ENCODE results near the gene DDAH1. TPM values are rescaled to one million over a fixed set of nuclear protein-coding genes. Genes with fewer than 3 reads are reported as not detected.

Gene DDAH1
- total RNA-seq, 2 experiments from 2014 or later, result not detected

DNA sequence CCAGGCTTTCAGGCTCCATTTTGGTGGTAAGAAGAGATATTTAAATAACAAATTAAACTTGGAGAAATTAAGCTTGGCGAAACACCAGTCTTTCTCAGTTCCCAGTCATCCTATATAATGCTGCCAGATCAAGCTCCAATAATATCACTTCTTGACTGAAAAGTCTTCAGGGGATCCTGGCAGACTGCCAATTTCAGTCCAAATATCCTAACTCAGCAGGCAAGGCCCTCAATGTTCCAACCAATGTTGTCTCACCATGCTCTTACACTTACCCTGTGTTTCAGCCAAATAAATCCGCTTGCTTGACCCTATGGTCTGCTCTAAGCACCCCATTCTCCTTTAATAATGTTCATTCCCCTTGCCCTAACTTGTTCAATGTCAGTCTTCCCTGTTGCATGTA lies 148.6 kb downstream of the DDAH1 start:
- Histone ChIP-seq H3K4me3 (ENCODE audit: low read length) (no peak overlapping the region), H3K36me3 (ENCODE audit: insufficient read depth, low read length) (no peaks in the 10 kb centered on the region), H3K9me3 (ENCODE audit: control insufficient read depth in 1 of 2, insufficient read depth in 1 of 2, low read length in 2 of 2) (no peaks in the 10 kb centered on the region), H3K27me3 (ENCODE audit: control insufficient read depth in 1 of 2, insufficient read depth in 2 of 2, low read length in 2 of 2) (peaks cover 0 to 7% of the 10 kb centered on the region in 2 experiments), H3K27ac (ENCODE audit: low read depth in 1 of 2, low read length in 2 of 2) (no peak overlapping the region), H3K4me1 (ENCODE audit: insufficient read depth, low read length) (no peaks in the 10 kb centered on the region)
- ChIA-PET CTCF (interaction anchor here (1.0 kb wide), 1 partner anchor 19 kb away, joined by 3 read pairs; no protein-coding TSS in a partner anchor), POLR2A (no interaction called here)
- Mint-ChIP-seq H3K9me3 (no peaks in the 10 kb centered on the region), H3K4me3 (no peak overlapping the region), H3K36me3 (ENCODE audit: low read depth) (no peaks in the 10 kb centered on the region), H3K4me1 (ENCODE audit: low read depth) (no peaks in the 10 kb centered on the region), H3K27ac (no peak overlapping the region), H3K27me3 (peaks cover 66% of the 10 kb centered on the region)
- TF ChIP-seq, protein P1, sequence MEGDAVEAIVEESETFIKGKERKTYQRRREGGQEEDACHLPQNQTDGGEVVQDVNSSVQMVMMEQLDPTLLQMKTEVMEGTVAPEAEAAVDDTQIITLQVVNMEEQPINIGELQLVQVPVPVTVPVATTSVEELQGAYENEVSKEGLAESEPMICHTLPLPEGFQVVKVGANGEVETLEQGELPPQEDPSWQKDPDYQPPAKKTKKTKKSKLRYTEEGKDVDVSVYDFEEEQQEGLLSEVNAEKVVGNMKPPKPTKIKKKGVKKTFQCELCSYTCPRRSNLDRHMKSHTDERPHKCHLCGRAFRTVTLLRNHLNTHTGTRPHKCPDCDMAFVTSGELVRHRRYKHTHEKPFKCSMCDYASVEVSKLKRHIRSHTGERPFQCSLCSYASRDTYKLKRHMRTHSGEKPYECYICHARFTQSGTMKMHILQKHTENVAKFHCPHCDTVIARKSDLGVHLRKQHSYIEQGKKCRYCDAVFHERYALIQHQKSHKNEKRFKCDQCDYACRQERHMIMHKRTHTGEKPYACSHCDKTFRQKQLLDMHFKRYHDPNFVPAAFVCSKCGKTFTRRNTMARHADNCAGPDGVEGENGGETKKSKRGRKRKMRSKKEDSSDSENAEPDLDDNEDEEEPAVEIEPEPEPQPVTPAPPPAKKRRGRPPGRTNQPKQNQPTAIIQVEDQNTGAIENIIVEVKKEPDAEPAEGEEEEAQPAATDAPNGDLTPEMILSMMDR (IDR thresholded peaks at IDR 0.05), result no peak
- ATAC-seq (ENCODE audit: poor library complexity), result no peak
- no peak for DNase-seq
- intact Hi-C loops (cut with DNase I, micrococcal nuclease), result no loop called here

DNA sequence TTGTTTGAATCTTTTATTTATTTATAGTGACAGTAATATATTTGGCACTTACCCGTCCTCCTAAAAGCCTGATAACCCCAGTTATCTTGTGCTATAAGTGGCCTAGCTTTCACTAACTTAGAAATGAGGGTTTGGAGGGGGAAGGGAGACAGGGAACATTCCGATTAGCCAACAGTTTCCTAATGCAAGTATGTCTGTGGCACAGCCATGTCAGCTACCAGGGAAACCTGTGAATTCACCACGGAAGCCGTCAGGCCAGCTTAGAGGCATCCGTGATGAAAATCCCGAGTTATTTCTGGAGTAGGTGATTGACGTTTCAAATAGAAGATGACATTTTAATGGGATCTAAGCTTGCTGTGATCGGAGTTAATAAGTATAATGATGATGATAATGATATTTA lies 149.2 kb downstream of the DDAH1 start:
- Histone ChIP-seq H3K27ac (ENCODE audit: low read depth in 1 of 2, low read length in 2 of 2) (no peak overlapping the region), H3K4me1 (ENCODE audit: insufficient read depth, low read length) (no peaks in the 10 kb centered on the region), H3K4me3 (ENCODE audit: low read length) (no peak overlapping the region), H3K9me3 (ENCODE audit: control insufficient read depth in 1 of 2, insufficient read depth in 1 of 2, low read length in 2 of 2) (no peaks in the 10 kb centered on the region), H3K27me3 (ENCODE audit: control insufficient read depth in 1 of 2, insufficient read depth in 2 of 2, low read length in 2 of 2) (peaks cover 0 to 6% of the 10 kb centered on the region in 2 experiments), H3K36me3 (ENCODE audit: insufficient read depth, low read length) (no peaks in the 10 kb centered on the region)
- POLR2A ChIA-PET, result no interaction called here
- Mint-ChIP-seq H3K4me1 (ENCODE audit: low read depth) (no peaks in the 10 kb centered on the region), H3K27ac (no peak overlapping the region), H3K9me3 (no peaks in the 10 kb centered on the region), H3K36me3 (ENCODE audit: low read depth) (no peaks in the 10 kb centered on the region), H3K27me3 (peaks cover 67% of the 10 kb centered on the region), H3K4me3 (no peak overlapping the region)
- TF ChIP-seq, protein P1 (IDR thresholded peaks at IDR 0.05), result no peak
- ATAC-seq (ENCODE audit: poor library complexity), result no peak
- DNase-seq, result no peak
- CTCF ChIA-PET, result interaction anchor here (1.0 kb wide), 1 partner anchor 18 kb away, joined by 3 read pairs; no protein-coding TSS in a partner anchor
- intact Hi-C loops (cut with DNase I, micrococcal nuclease), result no loop called here

DNA sequence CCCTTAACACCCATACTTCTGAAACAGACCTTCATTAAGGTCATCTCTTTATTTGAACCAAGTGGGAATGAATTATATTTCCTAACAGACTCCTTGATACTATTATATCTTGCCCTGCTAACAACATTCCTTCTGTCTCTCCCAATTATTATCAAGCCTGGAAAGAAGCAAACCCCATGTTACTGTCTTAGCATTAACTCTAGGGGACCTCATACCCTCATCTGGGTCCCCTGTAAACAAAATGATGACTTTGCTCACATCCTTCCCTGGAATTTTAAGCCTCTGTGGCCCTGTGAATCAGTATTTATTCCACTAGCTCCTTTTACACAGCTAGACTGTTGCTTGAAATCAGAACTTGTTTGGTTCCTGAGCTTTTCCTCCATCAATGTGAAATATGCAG lies 150.2 kb downstream of the DDAH1 start:
- Mint-ChIP-seq H3K27me3 (peaks cover 67% of the 10 kb centered on the region), H3K27ac (no peak overlapping the region), H3K9me3 (no peaks in the 10 kb centered on the region), H3K4me3 (no peak overlapping the region), H3K36me3 (ENCODE audit: low read depth) (no peaks in the 10 kb centered on the region), H3K4me1 (ENCODE audit: low read depth) (no peaks in the 10 kb centered on the region)
- no peaks in the 10 kb centered on the region for H3K36me3 ChIP-seq (ENCODE audit: insufficient read depth, low read length)
- DNase-seq, result no peak
- TF ChIP-seq, protein P1 (IDR thresholded peaks at IDR 0.05), result no peak
- no peaks in the 10 kb centered on the region for H3K4me1 ChIP-seq (ENCODE audit: insufficient read depth, low read length)
- no peak overlapping the region for H3K4me3 ChIP-seq (ENCODE audit: low read length)
- no peak overlapping the region for H3K27ac ChIP-seq (ENCODE audit: low read depth in 1 of 2, low read length in 2 of 2)
- peaks cover 0 to 5% of the 10 kb centered on the region in 2 experiments for H3K27me3 ChIP-seq (ENCODE audit: control insufficient read depth in 1 of 2, insufficient read depth in 2 of 2, low read length in 2 of 2)
- no peak for ATAC-seq (ENCODE audit: poor library complexity)
- intact Hi-C loops (cut with DNase I, micrococcal nuclease), result no loop called here
- ChIA-PET POLR2A (no interaction called here), CTCF (no interaction called here)
- H3K9me3 ChIP-seq (ENCODE audit: control insufficient read depth in 1 of 2, insufficient read depth in 1 of 2, low read length in 2 of 2), result no peaks in the 10 kb centered on the region
